ENCODE results near the gene ATP6V1E1. TPM values are rescaled to one million over a fixed set of nuclear protein-coding genes. Genes with fewer than 3 reads are reported as not detected.

Gene ATP6V1E1
- total RNA-seq, 1 donor from 2014 or later, result 120 TPM

GRCh38 chr22:17589810-17590375 lies 38.7 kb downstream of the ATP6V1E1 start:
- Mint-ChIP-seq H3K27ac (peak overlapping the region; percentile 29), H3K9me3 (no peaks in the 10 kb centered on the region), H3K27me3 (ENCODE audit: insufficient read depth) (no peaks in the 10 kb centered on the region), H3K4me1 (ENCODE audit: low read depth) (no peaks in the 10 kb centered on the region), H3K36me3 (ENCODE audit: low read depth) (peaks cover 26% of the 10 kb centered on the region), H3K4me3 (no peak overlapping the region)
- intact Hi-C loops (cut with micrococcal nuclease), result no loop called here
- no peak for DNase-seq (ENCODE audit: low spot score)

GRCh38 chr22:17588606-17589005 lies 39.9 kb downstream of the ATP6V1E1 start:
- intact Hi-C loops (cut with micrococcal nuclease), result no loop called here
- no peaks in the 10 kb centered on the region for H3K4me1 Mint-ChIP-seq (ENCODE audit: low read depth)
- H3K36me3 Mint-ChIP-seq (ENCODE audit: low read depth), result peaks cover 18% of the 10 kb centered on the region
- no peaks in the 10 kb centered on the region for H3K9me3 Mint-ChIP-seq
- H3K27me3 Mint-ChIP-seq (ENCODE audit: insufficient read depth), result no peaks in the 10 kb centered on the region
- DNase-seq (ENCODE audit: low spot score), result no peak
- no peak overlapping the region for H3K27ac Mint-ChIP-seq
- no peak overlapping the region for H3K4me3 Mint-ChIP-seq

GRCh38 chr22:17587629-17588028 lies 40.9 kb downstream of the ATP6V1E1 start:
- no peak for DNase-seq (ENCODE audit: low spot score)
- Mint-ChIP-seq H3K4me3 (no peak overlapping the region), H3K36me3 (ENCODE audit: low read depth) (peaks cover 18% of the 10 kb centered on the region), H3K27ac (no peak overlapping the region), H3K9me3 (no peaks in the 10 kb centered on the region), H3K4me1 (ENCODE audit: low read depth) (no peaks in the 10 kb centered on the region), H3K27me3 (ENCODE audit: insufficient read depth) (no peaks in the 10 kb centered on the region)
- intact Hi-C loops (cut with micrococcal nuclease), result no loop called here

GRCh38 chr22:17586831-17587440 lies 41.6 kb downstream of the ATP6V1E1 start:
- DNase-seq (ENCODE audit: low spot score), result no peak
- Mint-ChIP-seq H3K4me3 (no peak overlapping the region), H3K36me3 (ENCODE audit: low read depth) (peaks cover 11% of the 10 kb centered on the region), H3K4me1 (ENCODE audit: low read depth) (no peaks in the 10 kb centered on the region), H3K9me3 (no peaks in the 10 kb centered on the region), H3K27ac (no peak overlapping the region), H3K27me3 (ENCODE audit: insufficient read depth) (no peaks in the 10 kb centered on the region)
- intact Hi-C loops (cut with micrococcal nuclease), result no loop called here

GRCh38 chr22:17583151-17583550 lies 45.4 kb downstream of the ATP6V1E1 start:
- H3K27me3 Mint-ChIP-seq (ENCODE audit: insufficient read depth), result peaks cover 5% of the 10 kb centered on the region
- H3K4me3 Mint-ChIP-seq, result no peak overlapping the region
- no peak overlapping the region for H3K27ac Mint-ChIP-seq
- no peak for DNase-seq (ENCODE audit: low spot score)
- intact Hi-C loops (cut with micrococcal nuclease), result no loop called here
- no peaks in the 10 kb centered on the region for H3K4me1 Mint-ChIP-seq (ENCODE audit: low read depth)
- H3K36me3 Mint-ChIP-seq (ENCODE audit: low read depth), result no peaks in the 10 kb centered on the region
- H3K9me3 Mint-ChIP-seq, result no peaks in the 10 kb centered on the region

- Mint-ChIP-seq H3K4me1 (ENCODE audit: low read depth) (no peaks in the 10 kb centered on the region), H3K27me3 (ENCODE audit: insufficient read depth) (peaks cover 5% of the 10 kb centered on the region), H3K4me3 (no peak overlapping the region), H3K36me3 (ENCODE audit: low read depth) (no peaks in the 10 kb centered on the region), H3K27ac (no peak overlapping the region), H3K9me3 (no peaks in the 10 kb centered on the region)
- no peak for DNase-seq (ENCODE audit: low spot score)
- intact Hi-C loops (cut with micrococcal nuclease), result no loop called here
These were observed 46.9 kb downstream of the ATP6V1E1 start for GRCh38 chr22:17581631-17582030.

GRCh38 chr22:17581056-17581455 lies 47.5 kb downstream of the ATP6V1E1 start:
- no peak overlapping the region for H3K4me3 Mint-ChIP-seq
- H3K27me3 Mint-ChIP-seq (ENCODE audit: insufficient read depth), result peaks cover 5% of the 10 kb centered on the region
- no peak for DNase-seq (ENCODE audit: low spot score)
- no peaks in the 10 kb centered on the region for H3K9me3 Mint-ChIP-seq
- intact Hi-C loops (cut with micrococcal nuclease), result no loop called here
- H3K36me3 Mint-ChIP-seq (ENCODE audit: low read depth), result no peaks in the 10 kb centered on the region
- no peaks in the 10 kb centered on the region for H3K4me1 Mint-ChIP-seq (ENCODE audit: low read depth)
- H3K27ac Mint-ChIP-seq, result no peak overlapping the region

- intact Hi-C loops (cut with micrococcal nuclease), result no loop called here
- Mint-ChIP-seq H3K36me3 (ENCODE audit: low read depth) (no peaks in the 10 kb centered on the region), H3K9me3 (no peaks in the 10 kb centered on the region), H3K4me1 (ENCODE audit: low read depth) (no peaks in the 10 kb centered on the region), H3K4me3 (no peak overlapping the region), H3K27ac (no peak overlapping the region), H3K27me3 (ENCODE audit: insufficient read depth) (peaks cover 5% of the 10 kb centered on the region)
- DNase-seq (ENCODE audit: low spot score), result no peak
These were observed 48.0 kb downstream of the ATP6V1E1 start for GRCh38 chr22:17580441-17581031.

- intact Hi-C loops (cut with micrococcal nuclease), result no loop called here
- no peaks in the 10 kb centered on the region for H3K9me3 Mint-ChIP-seq
- no peak overlapping the region for H3K27ac Mint-ChIP-seq
- no peak overlapping the region for H3K4me3 Mint-ChIP-seq
- H3K36me3 Mint-ChIP-seq (ENCODE audit: low read depth), result no peaks in the 10 kb centered on the region
- DNase-seq (ENCODE audit: low spot score), result no peak
- no peaks in the 10 kb centered on the region for H3K4me1 Mint-ChIP-seq (ENCODE audit: low read depth)
- peaks cover 5% of the 10 kb centered on the region for H3K27me3 Mint-ChIP-seq (ENCODE audit: insufficient read depth)
These were observed 49.0 kb downstream of the ATP6V1E1 start for GRCh38 chr22:17579535-17579981.

- Mint-ChIP-seq H3K4me1 (ENCODE audit: low read depth) (no peaks in the 10 kb centered on the region), H3K9me3 (no peaks in the 10 kb centered on the region), H3K27ac (no peak overlapping the region), H3K4me3 (no peak overlapping the region), H3K27me3 (ENCODE audit: insufficient read depth) (peaks cover 5% of the 10 kb centered on the region), H3K36me3 (ENCODE audit: low read depth) (no peaks in the 10 kb centered on the region)
- intact Hi-C loops (cut with micrococcal nuclease), result no loop called here
- DNase-seq (ENCODE audit: low spot score), result no peak
These were observed 50.3 kb downstream of the ATP6V1E1 start for GRCh38 chr22:17578136-17578754.

GRCh38 chr22:17576470-17576869 lies 52.1 kb downstream of the ATP6V1E1 start:
- Mint-ChIP-seq H3K27ac (no peak overlapping the region), H3K4me3 (no peak overlapping the region), H3K27me3 (ENCODE audit: insufficient read depth) (peaks cover 5% of the 10 kb centered on the region), H3K36me3 (ENCODE audit: low read depth) (no peaks in the 10 kb centered on the region), H3K4me1 (ENCODE audit: low read depth) (no peaks in the 10 kb centered on the region), H3K9me3 (no peaks in the 10 kb centered on the region)
- DNase-seq (ENCODE audit: low spot score), result no peak
- intact Hi-C loops (cut with micrococcal nuclease), result no loop called here

- Mint-ChIP-seq H3K27me3 (ENCODE audit: insufficient read depth) (peaks cover 7% of the 10 kb centered on the region), H3K9me3 (no peaks in the 10 kb centered on the region), H3K27ac (no peak overlapping the region), H3K36me3 (ENCODE audit: low read depth) (no peaks in the 10 kb centered on the region), H3K4me1 (ENCODE audit: low read depth) (no peaks in the 10 kb centered on the region), H3K4me3 (no peak overlapping the region)
- intact Hi-C loops (cut with micrococcal nuclease), result no loop called here
- DNase-seq (ENCODE audit: low spot score), result no peak
These were observed 52.9 kb downstream of the ATP6V1E1 start for GRCh38 chr22:17575681-17576080.

GRCh38 chr22:17575151-17575550 lies 53.4 kb downstream of the ATP6V1E1 start:
- no peaks in the 10 kb centered on the region for H3K36me3 Mint-ChIP-seq (ENCODE audit: low read depth)
- H3K9me3 Mint-ChIP-seq, result no peaks in the 10 kb centered on the region
- intact Hi-C loops (cut with micrococcal nuclease), result no loop called here

More at GRCh38 chr22:17575151-17575550, 53.4 kb downstream of the ATP6V1E1 start:
- H3K4me1 Mint-ChIP-seq (ENCODE audit: low read depth), result no peaks in the 10 kb centered on the region
- no peak overlapping the region for H3K27ac Mint-ChIP-seq
- H3K27me3 Mint-ChIP-seq (ENCODE audit: insufficient read depth), result peaks cover 7% of the 10 kb centered on the region
- DNase-seq (ENCODE audit: low spot score), result no peak
- no peak overlapping the region for H3K4me3 Mint-ChIP-seq

Data from activated T-helper 1 cell treated with anti-CD3 and anti-CD28 coated beads, Interleukin-12 subunit alpha, Interleukin-12 subunit beta, Interleukin-2, Interleukin-4 antibody, amounts not matched to agents 30 ng/mL and 10 ng/mL and 1 ng/mL, durations not matched to agents 14 hours and 24 hours and 36 hours (primary cell).